Activated T-cell treated with anti-CD3 and anti-CD28 coated beads for 4 hours (primary cell): Measurements from ENCODE around the gene FOXP1.
A peak's percentile ranks its signal among the peaks of the same experiment; 100 is the strongest.

Experiments
- DNase-seq: peaks from one replicate; pipeline ENCODE4 v3.0.0-alpha.2; 2020

The FOXP1 gene

GRCh38 chr3:71585887-71586809 lies 2.6 kb upstream of the FOXP1 start:
- no peak for DNase-seq

- no peak for DNase-seq
Observed at GRCh38 chr3:71585131-71585530, 1.6 kb upstream of the FOXP1 start.

DNA sequence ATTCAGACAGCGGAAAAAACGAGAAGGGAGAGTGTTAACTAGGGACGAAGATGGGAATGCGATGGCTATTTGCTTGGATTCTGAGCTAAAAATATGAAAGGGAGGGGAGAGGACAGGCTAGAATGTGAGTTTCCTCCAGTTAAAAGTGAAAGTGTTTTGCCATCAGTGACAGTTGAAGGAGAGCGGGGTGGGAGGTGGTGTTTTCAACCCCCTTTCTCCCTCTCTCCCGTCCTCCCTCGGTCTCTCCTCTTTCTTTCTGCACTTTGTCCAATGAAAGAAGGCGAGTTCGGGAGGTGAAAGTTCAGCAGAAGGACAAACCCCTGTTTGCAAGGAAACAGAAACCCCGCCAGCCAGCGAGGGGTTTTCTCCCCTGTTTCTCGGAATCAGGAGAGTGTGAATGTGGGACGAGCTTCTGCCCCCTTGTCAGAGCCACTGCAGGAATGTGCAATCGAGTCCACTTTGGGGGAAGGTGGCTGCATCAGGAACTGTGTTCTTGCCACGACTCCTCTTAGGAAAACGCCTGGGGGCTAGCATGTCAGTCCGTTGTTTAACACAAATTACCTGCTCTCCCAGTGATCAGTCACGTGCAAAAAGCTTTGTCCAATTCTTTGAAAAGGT lies 975 bp upstream of the FOXP1 start:
- DNase-seq, result peak; percentile 33

- DNase-seq, result peak; percentile 66
Observed at GRCh38 chr3:71582612-71583565, 639 bp downstream of the FOXP1 start.

DNA sequence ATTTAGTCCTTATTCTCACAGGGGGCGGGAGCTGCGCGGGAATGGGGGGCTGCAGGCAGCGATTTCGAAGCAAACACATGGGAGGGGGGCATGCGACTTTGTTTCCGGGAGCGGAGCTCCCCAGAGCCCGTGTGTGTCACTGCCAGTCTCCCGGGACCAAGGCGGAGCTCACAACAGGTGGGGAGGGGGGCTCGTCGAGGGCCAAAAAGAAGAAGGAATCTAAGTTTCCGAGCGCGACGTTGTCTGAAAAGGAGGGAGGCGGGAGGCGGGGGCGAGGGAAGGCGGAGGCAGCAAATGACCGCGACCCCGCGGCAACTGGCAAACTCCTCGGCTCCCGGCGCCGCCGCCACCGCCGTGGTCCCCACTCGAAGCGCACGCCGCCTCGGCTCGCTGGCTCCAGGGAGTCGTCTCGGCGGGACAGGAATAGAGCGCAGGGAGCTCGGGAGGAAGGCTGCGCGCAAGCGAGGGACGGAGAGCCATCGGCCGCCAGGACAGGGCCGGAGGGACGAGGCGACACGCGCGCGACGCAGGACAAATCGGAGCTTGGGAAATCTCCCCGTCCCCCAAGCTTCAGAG lies 1.4 kb downstream of the FOXP1 start:
- peak; percentile 40 for DNase-seq

- no peak for DNase-seq
Observed at GRCh38 chr3:71581457-71582035, 2.0 kb downstream of the FOXP1 start.

DNA sequence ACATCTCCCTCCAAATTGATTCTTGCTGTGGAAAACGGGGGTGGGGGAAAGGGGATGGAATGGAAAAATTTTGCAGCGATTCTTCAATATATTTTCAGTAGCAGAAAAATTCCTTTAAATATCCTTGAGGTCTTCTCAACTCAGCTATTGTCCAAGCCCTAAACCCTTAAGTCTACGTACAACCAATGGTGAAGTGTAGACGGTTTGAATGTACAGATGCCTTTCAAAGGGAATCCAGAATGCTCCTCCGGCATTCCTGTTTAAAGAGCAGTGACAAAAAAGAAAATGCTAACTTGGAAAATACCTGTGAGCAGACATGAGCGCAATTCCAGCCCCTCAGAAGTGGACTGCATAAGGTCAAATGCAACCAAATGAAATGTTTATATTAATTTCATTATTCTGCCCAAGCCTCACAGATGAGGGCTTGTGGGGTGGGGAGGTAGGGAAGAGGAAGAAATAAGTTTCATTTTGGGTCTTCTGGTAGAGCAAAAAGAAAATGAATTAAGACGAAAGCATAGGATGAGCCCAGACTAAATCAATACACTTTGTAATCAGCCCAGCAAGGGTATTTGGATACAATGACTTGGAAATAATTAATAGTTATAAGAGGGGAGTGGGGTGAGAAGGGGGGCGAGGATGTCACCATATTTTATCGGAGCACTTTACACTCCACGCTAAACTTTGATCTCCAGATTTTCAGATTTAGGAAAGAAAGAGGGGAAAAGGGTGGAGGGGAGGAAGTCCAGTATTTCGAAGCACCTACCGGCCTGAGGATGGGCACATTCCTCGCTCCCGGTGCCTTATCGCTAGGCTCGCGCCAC lies 2.7 kb downstream of the FOXP1 start:
- DNase-seq, result no peak

DNA sequence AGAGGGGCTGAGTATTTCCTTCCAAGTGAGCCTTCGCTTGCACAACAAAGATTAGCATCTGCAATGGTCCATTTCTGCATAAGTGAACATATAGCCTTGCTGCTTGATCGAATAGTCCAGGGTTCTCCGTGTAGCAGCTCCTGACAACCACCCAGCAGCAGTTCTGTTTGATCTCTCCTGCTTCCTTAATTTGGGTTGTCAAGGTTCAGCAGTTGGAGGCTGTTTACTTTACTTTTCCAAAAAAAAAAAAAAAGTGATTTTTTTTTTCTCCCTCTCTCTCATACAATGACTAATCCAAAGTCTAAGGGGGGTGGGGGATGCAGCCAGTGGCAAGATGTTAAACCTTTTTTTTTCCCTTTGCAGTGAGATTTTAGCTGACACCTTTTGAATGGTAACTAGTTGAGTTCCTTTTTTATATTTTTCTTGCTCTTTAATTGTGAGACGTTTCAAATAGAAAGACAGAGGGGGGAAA lies 3.6 kb downstream of the FOXP1 start:
- DNase-seq, result no peak

DNA sequence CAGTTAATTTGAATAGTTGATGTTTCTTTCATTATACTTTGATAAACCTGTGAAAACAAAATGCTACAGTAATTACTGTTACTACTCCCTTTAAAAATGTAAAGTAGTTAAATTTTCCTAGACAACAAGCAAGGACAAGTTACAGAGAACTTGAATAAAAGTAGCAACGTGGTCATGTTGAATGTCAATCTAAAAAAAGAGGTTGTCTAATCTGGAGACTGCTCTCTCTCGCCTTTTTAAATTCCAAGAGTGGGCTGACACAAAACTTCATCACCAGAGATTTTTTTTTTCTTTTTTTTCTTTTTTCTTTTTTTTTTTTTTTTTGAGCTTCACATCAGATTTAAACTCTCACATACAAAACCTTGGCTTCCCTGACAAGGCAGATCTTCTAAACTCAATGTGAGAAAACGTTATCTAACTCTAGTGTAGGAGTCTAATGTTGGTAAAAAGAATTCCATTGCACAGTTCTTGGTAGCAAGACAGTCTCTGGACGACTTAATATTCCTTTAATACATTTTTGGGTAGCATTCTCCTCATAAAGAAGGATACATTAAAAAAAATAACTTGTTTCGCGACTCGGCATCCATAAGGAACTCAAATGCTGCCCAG lies 4.1 kb downstream of the FOXP1 start:
- no peak for DNase-seq

- no peak for DNase-seq
Observed at GRCh38 chr3:71578054-71578751, 5.3 kb downstream of the FOXP1 start.

- no peak for DNase-seq
Observed at GRCh38 chr3:71577011-71577410, 6.5 kb downstream of the FOXP1 start.

DNA sequence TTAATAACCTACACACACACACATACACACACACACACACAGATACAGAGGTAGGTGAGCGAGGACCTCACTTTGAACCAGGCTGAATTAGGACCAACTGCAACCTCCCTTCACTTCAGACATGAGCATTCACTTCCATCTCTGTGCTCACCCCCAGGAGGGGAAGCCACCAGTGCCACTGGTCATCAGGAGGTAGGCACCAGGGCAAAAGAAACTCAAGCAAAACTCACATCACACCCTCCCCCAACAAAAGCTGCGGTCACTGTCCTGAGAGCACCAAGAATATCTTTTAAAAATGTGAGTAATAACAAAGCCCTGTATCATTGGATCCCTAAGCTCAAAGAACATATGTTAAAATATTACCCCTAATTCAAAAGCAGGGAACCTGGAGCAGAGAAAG lies 8.1 kb downstream of the FOXP1 start:
- DNase-seq, result no peak

DNA sequence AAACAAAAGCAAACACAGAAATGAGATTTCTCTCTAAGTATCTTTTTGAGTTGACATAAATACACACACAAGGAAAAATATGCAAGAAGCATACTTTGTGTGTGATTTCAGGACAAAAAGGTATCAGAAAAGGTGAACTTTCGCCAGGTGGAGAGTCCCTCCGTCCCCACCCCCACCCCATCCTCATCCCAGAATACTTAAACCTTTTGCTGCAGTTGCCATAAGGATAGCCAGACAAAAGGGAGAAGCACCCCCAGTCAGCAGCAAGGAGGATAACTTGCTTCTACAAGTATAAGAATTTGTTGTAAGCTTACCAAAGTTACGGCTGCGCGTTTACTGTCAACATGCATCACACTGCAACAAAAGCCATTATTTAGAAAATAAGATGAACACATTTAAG lies 10.3 kb downstream of the FOXP1 start:
- DNase-seq, result no peak

DNA sequence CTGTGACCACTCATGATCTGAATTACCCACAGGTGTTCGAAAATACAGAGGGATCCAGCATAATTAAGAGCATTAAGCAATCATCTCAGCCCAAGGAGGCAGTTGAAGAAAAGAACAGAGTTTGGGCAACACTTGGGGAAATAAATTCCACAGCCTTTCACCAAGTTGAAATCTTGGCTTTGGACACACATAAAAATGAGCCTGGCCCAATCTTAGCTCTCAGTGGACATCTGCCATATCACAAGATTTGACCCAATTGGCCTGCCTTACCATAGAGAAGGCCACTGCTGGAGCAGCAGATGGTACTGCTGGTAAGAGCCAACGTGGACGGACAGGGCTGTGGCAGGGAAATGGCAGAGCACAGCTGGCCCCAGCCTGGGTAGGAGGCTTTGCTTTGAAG lies 13.0 kb downstream of the FOXP1 start:
- DNase-seq, result no peak

DNA sequence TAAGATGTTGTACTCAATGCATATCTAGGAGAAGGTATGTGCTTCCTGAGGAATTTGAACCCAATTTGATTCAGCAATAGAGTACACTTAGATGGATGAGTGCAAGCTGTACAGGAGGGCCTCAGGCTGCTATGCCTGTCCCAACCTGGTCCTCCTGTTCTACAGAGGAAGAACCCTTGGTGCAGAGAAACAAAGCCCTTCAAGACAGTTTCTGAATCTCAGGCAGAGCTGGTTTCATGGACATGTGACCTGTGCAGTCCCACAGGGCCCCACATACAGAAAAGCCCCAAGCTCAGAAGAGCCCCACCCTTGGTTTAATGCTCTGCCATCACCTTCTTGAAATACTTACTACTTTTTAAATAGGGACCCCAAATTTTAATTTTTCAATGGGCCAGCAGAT lies 15.3 kb downstream of the FOXP1 start:
- no peak for DNase-seq

DNA sequence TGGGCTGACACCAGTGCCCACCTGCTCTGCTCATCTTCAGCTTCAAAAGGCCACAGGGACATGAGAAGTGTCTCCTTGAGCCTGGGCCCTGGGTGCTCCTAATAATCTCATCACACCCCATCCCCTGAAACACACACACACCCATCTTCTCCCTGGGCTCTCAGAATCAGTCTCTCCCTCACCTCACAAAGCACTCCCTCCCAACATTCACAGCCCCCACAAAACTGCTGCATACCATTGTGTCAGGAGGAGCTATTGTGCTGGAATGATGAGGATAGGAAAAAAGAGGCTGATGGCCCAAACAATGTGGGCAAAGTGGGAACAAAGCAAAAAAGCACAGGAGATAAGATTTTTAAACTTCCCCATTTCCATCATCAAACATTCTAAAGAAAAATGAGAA lies 16.8 kb downstream of the FOXP1 start:
- no peak for DNase-seq

DNA sequence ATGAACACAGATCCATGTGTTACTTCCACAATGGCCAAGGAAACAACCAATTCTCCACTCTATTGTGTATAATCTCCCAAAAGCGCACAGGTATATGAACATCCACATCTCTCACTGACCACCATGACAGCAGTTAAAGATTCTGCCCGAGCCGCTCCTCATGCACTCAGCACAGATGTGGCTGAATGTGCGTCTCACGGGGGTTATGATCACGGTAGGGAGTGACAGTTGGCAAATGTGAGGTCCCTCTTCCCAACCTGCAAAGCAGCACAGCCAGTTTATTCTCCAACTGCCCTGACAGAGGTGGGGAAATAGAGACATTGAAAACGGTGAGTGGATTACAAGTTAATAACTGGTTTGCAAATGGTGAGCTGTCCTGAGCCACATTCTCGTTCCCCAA lies 17.6 kb downstream of the FOXP1 start:
- DNase-seq, result no peak

GRCh38 chr3:71565316-71565715 lies 18.2 kb downstream of the FOXP1 start:
- no peak for DNase-seq

- no peak for DNase-seq
Observed at GRCh38 chr3:71564361-71564760, 19.2 kb downstream of the FOXP1 start.

DNA sequence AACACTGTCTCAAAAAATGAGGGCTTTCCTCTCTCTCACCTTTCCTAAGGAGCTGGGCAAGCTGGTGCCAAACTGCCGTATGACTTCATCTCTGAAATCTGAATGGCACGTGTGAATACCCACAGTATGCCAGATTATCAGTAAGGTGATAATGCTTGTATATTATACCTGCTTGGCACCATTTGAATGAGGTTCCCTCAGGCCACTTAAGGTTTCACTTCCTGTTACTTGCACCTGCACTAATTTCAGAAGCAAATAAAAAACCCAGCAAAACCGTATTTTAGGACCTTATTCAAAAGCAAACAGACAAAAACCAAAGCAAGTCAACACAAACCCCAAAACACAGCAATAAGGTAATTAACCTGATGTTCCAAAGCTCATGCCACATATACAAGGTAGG lies 19.7 kb downstream of the FOXP1 start:
- DNase-seq, result no peak
